ENCODE data around the gene MT1G. TPM values are rescaled to one million over a fixed set of nuclear protein-coding genes. Genes with fewer than 3 reads are reported as not detected.

MT1G gene
- total RNA-seq, 4 donors from 2014 or later = 41.1 to 87.7 (median 49.2) TPM; not detected in 1

DNA sequence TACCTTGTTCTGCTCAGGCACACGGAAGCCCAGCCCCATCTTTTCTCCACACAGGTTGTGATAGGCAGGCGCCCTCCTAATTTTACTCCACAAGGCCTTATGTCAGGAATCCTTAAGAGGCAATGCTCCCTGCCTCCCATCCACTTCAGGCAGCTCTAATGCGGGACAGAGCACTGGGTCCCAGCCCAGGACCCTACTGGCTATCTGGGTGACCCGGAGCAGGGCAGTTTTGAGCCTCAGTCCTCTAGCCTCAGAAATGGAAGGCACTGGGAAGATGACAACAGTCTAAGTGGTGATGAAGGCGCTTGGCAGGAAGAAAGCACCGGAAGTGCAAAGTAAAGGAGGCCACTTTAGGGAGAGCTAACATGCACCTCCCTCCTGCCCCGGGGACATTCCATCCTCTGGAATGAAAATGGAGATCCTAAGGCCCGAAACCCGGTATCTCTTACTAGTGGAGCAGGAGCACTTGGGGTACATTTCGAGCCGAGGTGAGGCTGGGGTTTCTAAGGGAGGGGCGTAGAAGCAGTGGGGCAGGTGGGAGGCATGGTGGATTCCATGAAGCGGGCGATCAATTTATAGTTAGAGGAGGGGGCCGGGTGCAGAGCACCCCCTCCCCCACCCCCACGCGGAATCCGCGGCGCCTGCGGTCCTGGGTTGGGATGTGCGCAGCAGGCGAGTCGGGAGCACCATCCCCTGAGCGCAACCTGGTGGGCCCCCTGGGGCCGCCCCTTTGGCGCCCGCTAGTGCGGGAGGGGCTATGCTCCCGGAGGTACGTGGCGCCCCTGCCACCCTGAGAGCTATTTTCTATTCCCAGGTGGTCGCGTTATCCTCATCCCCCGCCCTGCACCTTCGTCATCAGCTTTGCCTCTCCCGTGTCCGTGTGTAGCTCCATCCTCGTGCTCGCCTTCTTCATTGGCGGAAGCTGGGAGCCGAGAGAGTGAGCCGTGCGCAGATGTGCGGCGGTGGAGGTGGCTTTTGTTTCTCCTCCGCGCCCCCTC, 5.2 kb downstream of the MT1G start:
- peaks cover 0 to 75% of the 10 kb centered on the region in 2 donors for H3K27me3 ChIP-seq
- WGBS, 2 donors = 14 to 16% methylated on average over 43 to 47 of the region's 48 CpGs
- no peaks in the 10 kb centered on the region for H3K36me3 ChIP-seq

DNA sequence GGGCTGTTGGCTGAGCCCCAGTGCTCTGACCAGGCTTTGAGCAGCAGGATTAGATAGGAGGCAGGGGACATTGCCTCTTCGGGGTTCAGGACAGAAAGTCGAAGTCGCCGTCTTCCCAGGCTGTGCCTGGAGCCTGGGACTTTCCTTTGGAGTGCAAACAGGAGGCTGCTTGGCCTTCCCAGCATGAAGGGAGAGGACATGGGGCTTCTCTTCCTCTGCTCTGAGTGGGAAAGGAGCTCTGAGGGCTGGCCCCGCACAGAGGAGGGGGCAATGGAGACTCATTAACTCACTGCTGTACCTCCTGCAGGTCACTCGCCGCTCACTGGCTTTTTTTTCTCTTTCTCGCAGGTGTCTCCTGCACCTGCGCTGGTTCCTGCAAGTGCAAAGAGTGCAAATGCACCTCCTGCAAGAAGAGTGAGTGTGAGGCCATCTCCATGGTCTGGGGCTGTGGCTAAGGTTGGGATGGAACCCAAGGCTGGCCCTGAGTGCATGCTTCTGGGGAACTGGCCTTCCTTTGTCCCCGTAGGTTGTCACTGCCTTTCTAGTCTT, 9.5 kb downstream of the MT1G start:
- Histone ChIP-seq H3K27ac (peak overlapping the region in 2 of 4 donors; percentile 59 to 78), H3K9me3 (no peaks in the 10 kb centered on the region), H3K27me3 (peaks cover 0 to 33% of the 10 kb centered on the region in 2 donors), H3K4me1 (peaks cover 0 to 28% (median 21%) of the 10 kb centered on the region in 4 donors), H3K4me3 (peak overlapping the region in 3 of 4 donors; percentile 51 to 69 (median 59)), H3K36me3 (no peaks in the 10 kb centered on the region)
- no peak for TF ChIP-seq CTCF (IDR thresholded peaks at IDR 0.05)
- TF ChIP-seq EP300 (IDR thresholded peaks at IDR 0.05) = no peak
- TF ChIP-seq POLR2A (IDR thresholded peaks at IDR 0.05) = no peak
- 39 to 43% methylated on average over 5 to 10 of the region's 10 CpGs for WGBS, 2 donors
- no peak for DNase-seq (ENCODE audit: low spot score in 2 of 2)

More for the DNA sequence above, 5.2 kb downstream of the MT1G start:
- Histone ChIP-seq H3K4me3 (peak overlapping the region in 1 of 4 donors; percentile 17), H3K4me1 (peaks cover 0 to 27% (median 21%) of the 10 kb centered on the region in 4 donors), H3K27ac (no peak overlapping the region), H3K9me3 (no peaks in the 10 kb centered on the region)
- DNase-seq (ENCODE audit: low spot score in 2 of 2) = no peak
- TF ChIP-seq CTCF (IDR thresholded peaks at IDR 0.05) = no peak
- TF ChIP-seq POLR2A (IDR thresholded peaks at IDR 0.05) = no peak
- no peak for TF ChIP-seq EP300 (IDR thresholded peaks at IDR 0.05)

GRCh38 chr16:56657555-56658326, 10.1 kb downstream of the MT1G start, which contains the start of gene MT1F:
TSS of gene MT1F (plus strand) at chr16:56657959. CDS start at chr16:56658059, 100 bp downstream.
- peaks cover 0 to 27% of the 10 kb centered on the region in 2 donors for H3K27me3 ChIP-seq
- H3K9me3 ChIP-seq = no peaks in the 10 kb centered on the region
- peak; percentile 49 to 62 for DNase-seq (ENCODE audit: low spot score in 2 of 2)
- H3K4me1 ChIP-seq = peaks cover 0 to 22% (median 16%) of the 10 kb centered on the region in 4 donors
- TF ChIP-seq CTCF (IDR thresholded peaks at IDR 0.05) (no peak), POLR2A (IDR thresholded peaks at IDR 0.05) (peak in 1 of 2 donors; percentile 12), EP300 (IDR thresholded peaks at IDR 0.05) (peak in 1 of 2 donors; percentile 44)
- no peaks in the 10 kb centered on the region for H3K36me3 ChIP-seq
- peak within 1 kb of the TSS; percentile 44 to 69 (median 55) for H3K4me3 ChIP-seq
- H3K27ac ChIP-seq = peak within 1 kb of the TSS in 2 of 4 donors; percentile 59 to 78
- WGBS, 2 donors = 2 to 3% methylated on average over 26 to 43 of the region's 46 CpGs

DNA sequence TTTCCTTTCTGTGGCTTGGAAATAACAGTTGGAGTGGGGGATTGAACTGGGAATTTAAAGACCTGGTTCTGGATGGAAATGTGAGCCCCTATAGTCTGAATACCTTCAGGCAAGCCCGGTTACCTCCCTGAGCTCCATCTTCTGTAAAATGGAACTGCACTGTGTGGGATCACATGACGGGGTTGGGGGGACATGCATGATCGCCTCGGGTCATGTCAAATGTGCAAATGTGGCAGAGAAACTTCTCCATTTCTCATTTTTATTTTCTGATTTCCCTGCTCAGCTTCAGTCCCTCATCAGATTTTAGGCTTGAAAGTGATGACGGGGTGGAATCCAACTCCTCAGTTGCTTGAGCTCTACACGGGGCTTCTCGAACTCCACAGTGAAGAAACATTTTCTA, 14.6 kb downstream of the MT1G start:
- DNase-seq (ENCODE audit: low spot score in 2 of 2) = no peak
- 79 to 83% methylated on average over 7 of the region's 7 CpGs for WGBS, 2 donors
- no peak overlapping the region for H3K27ac ChIP-seq
- H3K36me3 ChIP-seq = no peaks in the 10 kb centered on the region
- TF ChIP-seq EP300 (IDR thresholded peaks at IDR 0.05) (no peak), POLR2A (IDR thresholded peaks at IDR 0.05) (no peak), CTCF (IDR thresholded peaks at IDR 0.05) (no peak)
- H3K4me1 ChIP-seq = peaks cover 0 to 12% (median 7%) of the 10 kb centered on the region in 4 donors
- peaks cover 0 to 9% of the 10 kb centered on the region in 2 donors for H3K27me3 ChIP-seq
- H3K4me3 ChIP-seq = no peak overlapping the region
- no peaks in the 10 kb centered on the region for H3K9me3 ChIP-seq
